Fibroblast of skin of right biceps (primary cell): ENCODE results near the gene ERI3.

Experiments used
- DNase-seq: peaks from one replicate; pipeline ENCODE4 v3.0.0-alpha.2; 2013

ERI3 gene

GRCh38 chr1:44315521-44315920 lies 39.5 kb downstream of the ERI3 start:
- no peak for DNase-seq

DNA sequence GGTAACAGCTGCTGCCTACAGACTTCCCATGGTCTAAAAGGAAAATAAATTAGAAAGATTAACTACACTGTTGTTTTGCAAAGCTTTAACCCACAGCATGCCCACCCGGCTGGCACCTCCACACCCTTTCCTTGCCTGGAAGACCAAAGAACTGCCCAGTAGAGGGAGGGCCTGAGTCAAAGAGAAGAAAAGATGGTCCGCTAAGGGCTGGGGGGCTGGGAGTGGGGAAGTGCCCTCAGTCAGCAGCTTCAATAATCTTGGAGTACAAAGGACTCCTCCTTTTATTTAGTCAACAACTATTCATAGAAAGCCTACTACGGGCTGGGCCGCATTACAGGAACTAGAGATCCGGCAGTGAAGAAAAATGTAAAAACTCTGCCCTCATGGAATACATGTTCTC lies 40.6 kb downstream of the ERI3 start:
- no peak for DNase-seq

- DNase-seq: no peak
Observed at GRCh38 chr1:44313265-44313918, 41.7 kb downstream of the ERI3 start.

GRCh38 chr1:44312399-44313196 lies 42.5 kb downstream of the ERI3 start:
- DNase-seq: no peak

DNA sequence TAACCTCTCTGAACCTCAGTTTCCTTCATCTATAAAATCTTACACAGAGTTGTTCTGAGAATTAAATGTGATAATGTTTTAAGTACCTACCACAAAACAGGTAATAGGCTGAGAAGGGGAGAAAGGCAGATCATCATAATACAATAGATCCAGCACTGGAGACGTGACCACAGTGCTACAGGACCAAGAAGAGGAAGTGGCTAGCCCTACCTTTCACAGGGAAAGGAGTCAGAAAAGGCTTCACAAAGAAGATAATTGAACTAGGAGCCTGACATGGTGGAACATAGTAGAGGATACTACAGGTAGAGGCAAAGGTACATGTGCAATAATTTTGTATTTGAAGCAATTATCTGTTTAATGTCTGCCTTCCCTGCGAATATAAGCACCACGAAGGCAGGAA lies 45.1 kb downstream of the ERI3 start:
- no peak for DNase-seq

DNA sequence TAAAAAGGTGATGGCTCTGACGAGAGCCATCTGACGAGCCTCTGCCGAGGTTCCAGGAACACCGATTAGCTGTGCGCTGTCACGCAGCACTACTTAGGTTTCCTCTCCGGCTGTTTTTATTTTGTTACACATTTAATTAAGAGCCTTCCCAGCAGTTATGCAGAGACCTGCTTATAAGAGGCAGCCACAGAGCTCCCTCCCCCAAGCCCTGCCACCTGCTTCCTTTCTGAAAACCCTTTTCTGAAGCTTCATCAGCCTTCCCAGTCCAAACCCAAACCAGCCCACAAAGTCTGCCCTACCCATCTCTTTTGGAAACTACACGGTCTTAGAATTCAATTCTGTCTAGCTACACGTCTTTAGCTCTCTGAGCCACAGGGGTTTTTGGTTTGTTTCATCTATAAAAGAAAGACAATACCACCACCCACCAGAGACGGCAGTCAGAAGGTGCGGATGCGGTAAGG lies 49.1 kb downstream of the ERI3 start:
- no peak for DNase-seq

- DNase-seq: no peak
Observed at GRCh38 chr1:44303532-44303931, 51.5 kb downstream of the ERI3 start.

DNA sequence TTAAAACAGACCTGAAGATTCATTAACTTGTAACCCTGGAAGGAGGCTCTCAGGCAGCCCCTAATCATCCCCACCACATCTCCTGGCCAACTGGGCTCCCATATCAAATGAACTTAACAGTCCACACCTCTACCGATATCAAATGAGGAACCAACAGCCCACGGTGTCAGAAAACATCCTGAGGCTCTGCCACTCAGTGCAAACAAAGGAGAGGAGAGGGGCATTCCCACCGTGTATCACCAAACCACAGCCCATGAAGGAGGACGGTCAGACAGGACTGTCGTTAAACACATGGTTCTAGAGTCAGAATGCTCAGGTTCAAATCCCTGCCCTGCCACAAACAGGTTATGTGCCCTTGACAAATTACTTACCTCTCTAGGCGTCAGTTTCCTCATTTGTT lies 52.5 kb downstream of the ERI3 start:
- DNase-seq: no peak

DNA sequence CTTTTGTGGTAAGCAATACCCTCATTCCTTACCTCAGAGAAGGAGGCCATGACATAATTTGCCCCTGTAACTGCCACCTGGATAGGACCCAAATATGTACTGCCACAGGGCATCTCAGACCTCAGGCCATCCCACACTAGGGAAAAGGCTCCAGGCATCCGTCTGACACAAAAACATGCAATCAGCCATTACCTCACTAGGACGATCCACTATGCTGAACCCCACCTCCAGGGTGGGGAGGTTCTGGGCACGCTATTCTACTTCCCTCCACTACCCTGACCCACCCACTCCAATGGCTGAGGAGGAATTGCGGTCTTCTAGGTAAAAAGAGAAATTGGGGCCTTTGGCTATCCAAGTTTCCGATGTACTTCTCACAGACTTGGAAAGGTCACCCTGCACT lies 53.6 kb downstream of the ERI3 start:
- DNase-seq: no peak

GRCh38 chr1:44300852-44301251 lies 54.2 kb downstream of the ERI3 start:
- DNase-seq: no peak

- no peak for DNase-seq
Observed at GRCh38 chr1:44297695-44298400, 57.2 kb downstream of the ERI3 start.

DNA sequence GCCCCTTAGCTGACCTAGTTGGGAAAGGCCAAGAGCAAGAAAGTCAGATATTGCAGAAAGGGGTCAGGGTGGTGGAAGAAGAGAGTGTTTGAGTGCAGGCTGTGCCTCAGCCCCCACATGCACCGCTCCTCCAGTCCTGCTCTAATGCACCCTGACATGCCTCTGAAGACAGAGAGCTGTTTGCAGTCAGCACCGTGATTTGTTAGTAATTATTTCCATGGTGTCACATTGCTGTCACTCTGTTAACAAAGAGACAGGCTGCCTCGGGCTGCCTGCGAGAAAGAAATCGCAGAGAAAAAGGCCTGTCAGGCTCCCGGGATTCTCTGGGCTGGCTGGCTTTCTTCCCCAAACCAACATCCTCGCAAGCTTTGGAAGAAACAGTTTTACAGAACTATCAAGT lies 58.3 kb downstream of the ERI3 start:
- no peak for DNase-seq

DNA sequence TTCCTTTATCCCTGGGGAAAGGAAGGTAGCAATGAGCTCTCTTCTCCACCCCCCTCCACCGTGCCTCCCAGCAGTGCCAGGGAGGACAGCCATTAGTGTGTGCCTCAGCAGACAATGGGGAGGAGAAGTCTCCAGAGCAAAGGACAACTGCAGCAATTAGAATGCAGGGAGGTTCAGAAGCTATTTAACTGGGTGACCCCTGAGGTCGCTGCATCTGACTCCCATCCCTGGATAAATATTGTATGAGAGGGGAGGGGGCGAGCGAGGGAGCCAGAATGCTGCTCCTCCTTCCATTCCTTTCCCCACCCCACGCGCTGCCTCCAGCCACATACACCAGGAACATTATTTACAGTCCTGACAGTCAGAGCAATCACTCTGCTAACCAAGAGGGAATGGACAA lies 59.0 kb downstream of the ERI3 start:
- no peak for DNase-seq

DNA sequence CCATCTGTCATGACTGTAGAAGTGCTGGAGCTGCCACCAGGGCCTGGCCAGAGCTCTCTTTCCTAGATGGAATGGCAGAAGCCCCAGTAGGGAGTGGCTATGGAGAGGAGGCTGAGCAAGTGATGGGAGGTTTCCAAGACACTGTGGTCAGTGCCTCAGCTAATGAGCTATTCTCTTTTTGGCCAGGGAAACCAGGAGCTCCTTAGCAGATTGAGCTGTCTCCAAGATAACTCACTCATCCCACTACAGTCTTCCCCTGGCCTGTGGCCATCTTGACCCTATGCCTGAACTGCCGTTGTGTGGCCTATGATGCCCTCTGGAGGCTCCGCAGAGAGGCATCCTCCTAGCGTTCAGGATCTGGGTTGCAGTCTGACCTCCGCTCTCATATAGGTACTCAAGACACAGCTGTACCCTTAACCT lies 60.5 kb downstream of the ERI3 start:
- peak; percentile 75 for DNase-seq

GRCh38 chr1:44293761-44294315 lies 61.2 kb downstream of the ERI3 start:
- no peak for DNase-seq

DNA sequence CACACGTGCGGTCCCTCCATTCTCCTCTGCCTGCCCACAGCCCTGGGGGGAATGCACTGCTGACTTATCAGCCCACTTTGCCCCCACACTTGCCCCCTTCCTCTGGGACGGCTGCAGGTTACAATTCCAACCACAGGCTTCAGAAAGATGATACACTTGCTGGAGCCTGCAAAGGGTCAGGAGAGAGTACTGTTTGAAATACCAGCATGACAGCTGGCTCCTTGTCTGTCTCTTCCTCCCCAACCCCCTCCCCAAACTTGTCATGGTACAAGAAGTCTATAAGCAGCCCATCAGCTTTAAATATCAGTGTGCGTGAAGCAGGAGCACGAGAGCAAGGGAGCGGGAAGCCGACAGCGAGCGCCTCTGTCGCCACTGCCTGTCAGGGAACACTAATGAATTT lies 62.4 kb downstream of the ERI3 start:
- no peak for DNase-seq

- DNase-seq: no peak
Observed at GRCh38 chr1:44290250-44291094, 64.6 kb downstream of the ERI3 start.

DNA sequence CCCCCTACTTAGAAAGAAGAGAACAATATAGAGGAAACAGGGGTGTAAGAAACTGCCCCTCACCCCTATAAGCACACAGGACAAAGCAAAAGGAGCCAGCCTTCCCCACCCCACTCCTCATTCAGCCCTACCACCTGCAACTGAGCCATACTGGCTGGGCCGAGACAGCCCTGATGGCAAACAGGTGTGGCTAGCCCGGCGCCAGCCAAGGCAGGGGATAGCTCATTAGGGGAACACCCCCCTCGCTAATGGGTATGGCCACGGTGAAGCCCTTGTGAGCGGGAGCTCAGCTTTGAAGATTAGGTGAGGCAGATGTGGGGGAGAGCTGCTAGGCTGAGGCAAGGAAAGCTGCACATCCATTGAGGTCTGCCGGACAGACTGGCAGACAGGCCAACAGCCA lies 65.5 kb downstream of the ERI3 start:
- DNase-seq: no peak

GRCh38 chr1:44288883-44289282 lies 66.2 kb downstream of the ERI3 start:
- no peak for DNase-seq

DNA sequence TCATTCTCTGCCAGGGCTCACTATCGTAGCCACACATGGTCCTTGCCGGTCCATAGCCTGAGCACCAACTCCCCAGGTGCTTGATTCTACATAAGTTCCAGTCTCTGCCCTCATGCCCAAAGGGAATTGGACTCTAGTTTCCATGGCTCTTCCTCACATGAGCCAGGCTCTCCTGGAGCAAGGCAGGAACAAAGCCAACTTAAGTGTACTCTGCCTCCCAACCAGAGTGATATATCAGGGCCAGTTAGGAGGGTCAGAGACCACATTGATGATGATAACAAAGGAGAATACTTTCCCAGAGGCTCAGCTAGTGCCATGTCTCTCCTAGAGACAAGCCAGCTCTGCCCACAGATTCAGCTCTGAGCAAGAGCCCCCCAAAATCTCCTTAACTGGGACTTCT lies 70.9 kb downstream of the ERI3 start:
- DNase-seq: no peak

DNA sequence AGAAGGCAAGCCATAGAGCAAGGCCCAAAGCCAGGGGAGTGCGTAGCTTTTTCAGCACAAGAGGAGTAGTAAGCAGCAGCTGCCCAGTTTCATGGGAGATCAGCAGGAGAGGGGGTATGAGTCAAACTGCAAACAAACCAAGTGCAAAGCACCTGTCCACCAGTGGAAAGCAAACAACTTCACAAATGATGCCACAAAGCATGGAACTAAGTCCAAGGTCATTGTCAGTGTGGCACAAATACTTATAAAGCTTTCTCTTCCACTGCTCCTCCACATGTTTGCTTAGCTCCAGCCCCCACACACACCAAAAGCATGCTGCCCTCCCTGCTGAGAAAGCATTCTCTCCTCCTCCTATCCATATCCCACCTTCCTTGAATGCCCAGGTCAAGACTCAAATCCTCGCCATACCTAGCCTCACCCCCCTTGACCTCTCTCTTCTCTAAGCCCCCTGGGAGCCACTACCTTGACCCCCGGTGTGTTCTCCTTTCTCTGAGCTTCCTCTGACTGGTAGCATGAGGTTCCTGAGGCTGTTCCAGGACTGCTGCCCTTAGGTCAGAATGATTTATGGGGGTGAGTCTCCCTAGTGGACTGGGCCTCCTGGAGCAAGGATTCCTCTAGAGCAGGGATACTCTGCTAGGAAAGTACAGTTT lies 71.4 kb downstream of the ERI3 start:
- DNase-seq: no peak
